H9 (cell line): ENCODE results near the gene SMIM1. TPM values are rescaled to one million over a fixed set of nuclear protein-coding genes. Genes with fewer than 3 reads are reported as not detected.

Source experiments
- DNase-seq: peaks from one replicate; pipeline ENCODE4 v3.0.0-alpha.2; 2017
- H2AFZ ChIP-seq: one replicate; pipeline ENCODE4 v1.6.1; 2013; ENCODE audit warnings: mild to moderate bottlenecking, low read length, control low read depth, moderate library complexity
- H2AK5ac ChIP-seq: 2 replicates; pipeline ENCODE4 v1.6.1; 2013; ENCODE audit warnings: low read length, control low read depth, mixed read lengths; ENCODE audit not compliant: insufficient read length
- H2BK120ac ChIP-seq: one replicate; pipeline ENCODE4 v1.6.1; 2013; ENCODE audit warnings: low read depth, mild to moderate bottlenecking, low read length, control low read depth, inconsistent platforms; ENCODE audit not compliant: poor library complexity, severe bottlenecking
- H2BK12ac ChIP-seq: 2 replicates; pipeline ENCODE4 v1.6.1; 2013; ENCODE audit warnings: low read length, control low read depth, mixed read lengths, low read depth; ENCODE audit not compliant: insufficient read length
- H2BK15ac ChIP-seq: 2 replicates; pipeline ENCODE4 v1.6.1; 2013; ENCODE audit warnings: low read depth, low read length, control low read depth
- H2BK20ac ChIP-seq: one replicate; pipeline ENCODE4 v1.6.1; 2013; ENCODE audit warnings: low read depth, mild to moderate bottlenecking, low read length, control low read depth, inconsistent platforms; ENCODE audit not compliant: poor library complexity, severe bottlenecking
- H2BK5ac ChIP-seq: 2 replicates; pipeline ENCODE4 v1.6.1; 2013; ENCODE audit warnings: low read length, control low read depth, mixed read lengths; ENCODE audit not compliant: insufficient read length
- H3K14ac ChIP-seq: 2 replicates; pipeline ENCODE4 v1.6.1; 2013; ENCODE audit warnings: low read length, control low read depth; ENCODE audit not compliant: insufficient read depth
- H3K18ac ChIP-seq: 2 replicates; pipeline ENCODE4 v1.6.1; 2013; ENCODE audit warnings: low read depth, mild to moderate bottlenecking, mixed read lengths, low read length, control low read depth; ENCODE audit not compliant: insufficient read length
- H3K23ac ChIP-seq: 2 replicates; pipeline ENCODE4 v1.6.1; 2013; ENCODE audit warnings: low read length, control low read depth, mixed read lengths, low read depth; ENCODE audit not compliant: insufficient read length
- H3K23me2 ChIP-seq: 2 replicates; pipeline ENCODE4 v1.6.1; 2013; ENCODE audit warnings: low read depth, mild to moderate bottlenecking, mixed read lengths, low read length, control low read depth; ENCODE audit not compliant: insufficient read length, poor library complexity, severe bottlenecking
- H3K27ac ChIP-seq: 2 replicates; pipeline ENCODE4 v1.5.1; 2013; ENCODE audit warnings: low read length, control low read depth, mixed read lengths, low read depth; ENCODE audit not compliant: insufficient read length
- H3K27me3 ChIP-seq: 2 replicates; pipeline ENCODE4 v1.6.1; 2013; ENCODE audit warnings: low read length, control low read depth, inconsistent platforms; ENCODE audit not compliant: insufficient read depth
- H3K4ac ChIP-seq: 2 replicates; pipeline ENCODE4 v1.6.1; 2013; ENCODE audit warnings: low read depth, mild to moderate bottlenecking, control low read depth, inconsistent platforms, low read length, moderate library complexity
- H3K4me1 ChIP-seq: 2 replicates; pipeline ENCODE4 v1.6.1; 2013; ENCODE audit warnings: low read length, control low read depth, inconsistent platforms; ENCODE audit not compliant: insufficient read depth
- H3K4me2 ChIP-seq: 2 replicates; pipeline ENCODE4 v1.6.1; 2013; ENCODE audit warnings: low read length, control low read depth, mixed read lengths; ENCODE audit not compliant: insufficient read length, insufficient read depth
- H3K56ac ChIP-seq: 2 replicates; pipeline ENCODE4 v1.6.1; 2013; ENCODE audit warnings: low read depth, mild to moderate bottlenecking, mixed read lengths, low read length, control low read depth; ENCODE audit not compliant: insufficient read length
- H3K79me1 ChIP-seq: 2 replicates; pipeline ENCODE4 v1.6.1; 2013; ENCODE audit warnings: low read depth, mild to moderate bottlenecking, moderate library complexity, low read length, control low read depth, inconsistent platforms; ENCODE audit not compliant: insufficient read depth, poor library complexity, severe bottlenecking
- H3K79me2 ChIP-seq: 2 replicates; pipeline ENCODE4 v1.6.1; 2013; ENCODE audit warnings: low read length, control low read depth, inconsistent platforms; ENCODE audit not compliant: insufficient read depth
- H3K9ac ChIP-seq: 2 replicates; pipeline ENCODE4 v1.6.1; 2013; ENCODE audit warnings: low read length, control low read depth, mixed read lengths; ENCODE audit not compliant: insufficient read length; ENCODE audit errors: extremely low read depth
- H3K9me3 ChIP-seq: one replicate; pipeline ENCODE4 v1.6.1; 2013; ENCODE audit warnings: low read depth, low read length, inconsistent platforms; ENCODE audit not compliant: control insufficient read depth
- H3T11ph ChIP-seq: one replicate; pipeline ENCODE4 v1.6.1; 2013; ENCODE audit warnings: mild to moderate bottlenecking, low read length, control low read depth, inconsistent platforms
- H4K20me1 ChIP-seq: one replicate; pipeline ENCODE4 v1.6.1; 2013; ENCODE audit not compliant: control insufficient read depth, insufficient read length, insufficient read depth
- H4K5ac ChIP-seq: 2 replicates; pipeline ENCODE4 v1.6.1; 2013; ENCODE audit warnings: low read depth, mild to moderate bottlenecking, mixed read lengths, low read length, control low read depth; ENCODE audit not compliant: insufficient read length
- H4K8ac ChIP-seq: replicated peaks from 2 replicates; pipeline ENCODE4 v1.6.1; 2013; ENCODE audit warnings: low read length, control low read depth, mixed read lengths, low read depth; ENCODE audit not compliant: insufficient read length
- H4K91ac ChIP-seq: 2 replicates; pipeline ENCODE4 v1.6.1; 2013; ENCODE audit warnings: low read depth, mild to moderate bottlenecking, moderate library complexity, mixed read lengths, low read length, control low read depth; ENCODE audit not compliant: insufficient read length
- H3K27ac Mint-ChIP-seq, 3 experiments: 2 replicates in 2 of 3; 3 replicates in 1 of 3; pipeline ENCODE4 v1.8.0; 2020 to 2021; ENCODE audit warnings: mixed read lengths in 3 of 3, mild to moderate bottlenecking in 1 of 3, moderate library complexity in 1 of 3
- H3K27me3 Mint-ChIP-seq: 2 replicates; pipeline ENCODE4 v1.8.0; 2021; ENCODE audit warnings: low read depth, mild to moderate bottlenecking, moderate library complexity, mixed read lengths
- H3K36me3 Mint-ChIP-seq, 3 experiments: 2 replicates in 2 of 3; 3 replicates in 1 of 3; pipeline ENCODE4 v1.8.0; 2020 to 2021; ENCODE audit warnings: low read depth in 3 of 3, mixed read lengths in 3 of 3; ENCODE audit not compliant: insufficient read depth in 1 of 3
- H3K4me1 Mint-ChIP-seq, 2 experiments: 2 replicates each; pipeline ENCODE4 v1.8.0; 2020; ENCODE audit warnings: mixed read lengths in 2 of 2
- H3K4me3 Mint-ChIP-seq, 2 experiments: 2 replicates in 1 of 2; 3 replicates in 1 of 2; pipeline ENCODE4 v1.8.0; 2020 to 2021; ENCODE audit warnings: mild to moderate bottlenecking in 2 of 2, mixed read lengths in 2 of 2, moderate library complexity in 1 of 2
- H3K9me3 Mint-ChIP-seq, 2 experiments: 2 replicates in 1 of 2; 3 replicates in 1 of 2; pipeline ENCODE4 v1.8.0; 2020; ENCODE audit warnings: mild to moderate bottlenecking in 2 of 2, mixed read lengths in 2 of 2, moderate library complexity in 1 of 2
- CTCF ChIP-seq: fragments of 200-600 bp; sonication (generic); conservative IDR thresholded peaks from 3 replicates; pipeline ENCODE4 v1.8.0; 2021; ENCODE audit warnings: antibody characterized with exemption, mild to moderate bottlenecking
- WGBS: extraction: QIAGEN DNeasy Blood & Tissue Kit; methylation state at CpG from one replicate; pipeline ENCODE4 v1.1.7; 2013; ENCODE audit warnings: missing lambda C conversion rate, low lambda C conversion rate, mixed read lengths; ENCODE audit not compliant: insufficient read length; ENCODE audit errors: extremely low coverage; 5-methylcytosine and 5-hydroxymethylcytosine counted together
- total RNA-seq: library from RNA; stranded (reverse); gene quantifications from 2 replicates; pipeline ENCODE4 v1.2.1, GENCODE V29; 2021

The SMIM1 gene
- total RNA-seq, 1 experiment from 2014 or later, result 5.3 TPM

- Histone ChIP-seq H2BK20ac (no peak overlapping the region), H2BK12ac (no peak overlapping the region), H3K4ac (no peak overlapping the region), H2AFZ (no peak overlapping the region), H3K56ac (no peak overlapping the region), H2BK5ac (no peak overlapping the region), H2AK5ac (no peak overlapping the region), H3K27me3 (no peaks in the 10 kb centered on the region), H3K9ac (no peak overlapping the region), H3K23ac (no peak overlapping the region), H3K4me1 (no peaks in the 10 kb centered on the region), H3K27ac (no peak overlapping the region), H4K5ac (no peak overlapping the region), H3K18ac (no peak overlapping the region), H4K20me1 (no peaks in the 10 kb centered on the region), H4K8ac (no peak overlapping the region), H3T11ph (no peak overlapping the region), H3K23me2 (no peaks in the 10 kb centered on the region), H3K4me2 (no peak overlapping the region), H3K9me3 (no peaks in the 10 kb centered on the region), H3K79me2 (no peaks in the 10 kb centered on the region), H2BK120ac (no peak overlapping the region), H2BK15ac (no peak overlapping the region), H3K14ac (no peak overlapping the region), H4K91ac (no peak overlapping the region), H3K79me1 (no peaks in the 10 kb centered on the region)
- Mint-ChIP-seq H3K27ac (peak overlapping the region in 1 of 3 experiments; percentile 7; a peak in 1 of 7 replicates), H3K36me3 (peaks cover 43 to 52% (median 51%) of the 10 kb centered on the region in 3 experiments), H3K4me3 (no peak overlapping the region), H3K4me1 (peaks cover 10 to 14% of the 10 kb centered on the region in 2 experiments), H3K9me3 (no peaks in the 10 kb centered on the region), H3K27me3 (0 out of 2 replicates have a peak, but pooled peaks cover 1% of the 10 kb centered on the region)
- DNase-seq, result peak; percentile 30
- TF ChIP-seq CTCF, result no peak
- no CpG with 5 or more reads among the region's 23 CpGs for WGBS
Measured at GRCh38 chr1:3779265-3779911, 6.8 kb downstream of the SMIM1 start.
